PC-9 (cell line): ENCODE measurements around the gene AOPEP.

ENCODE experiments used
- EZH2 ChIP-seq: fragments of 200-600 bp; sonication (generic); IDR thresholded peaks from 2 replicates; pipeline ENCODE4 v1.8.0; 2017; ENCODE audit warnings: antibody characterized with exemption, low read depth
- TF ChIP-seq, protein P1 (sequence below): fragments of 200-600 bp; sonication (generic); conservative IDR thresholded peaks from 2 replicates; pipeline ENCODE4 v1.6.1; 2017; ENCODE audit warnings: mixed run types, antibody characterized with exemption, mild to moderate bottlenecking, moderate library complexity

DNA sequence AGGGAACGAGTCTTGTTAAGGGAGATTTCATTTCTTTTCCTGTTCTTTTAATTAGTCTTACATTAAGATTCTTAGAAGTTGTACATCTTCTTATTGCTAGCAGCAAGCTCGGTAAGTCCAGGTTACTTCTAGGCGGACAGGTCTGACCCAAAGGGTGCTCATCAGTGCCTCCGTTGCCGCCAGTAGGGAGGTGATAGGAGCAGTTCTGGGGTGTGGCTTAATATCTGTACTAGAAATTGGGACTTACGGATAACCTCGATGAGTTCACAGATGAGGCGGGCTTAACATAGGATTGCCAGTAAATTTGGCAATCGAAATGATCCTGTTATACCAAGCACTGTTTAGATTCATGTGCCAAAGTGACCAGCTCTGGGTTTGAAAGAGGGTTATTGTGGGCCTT is 312.2 kb downstream of the AOPEP start:
- TF ChIP-seq, protein P1, sequence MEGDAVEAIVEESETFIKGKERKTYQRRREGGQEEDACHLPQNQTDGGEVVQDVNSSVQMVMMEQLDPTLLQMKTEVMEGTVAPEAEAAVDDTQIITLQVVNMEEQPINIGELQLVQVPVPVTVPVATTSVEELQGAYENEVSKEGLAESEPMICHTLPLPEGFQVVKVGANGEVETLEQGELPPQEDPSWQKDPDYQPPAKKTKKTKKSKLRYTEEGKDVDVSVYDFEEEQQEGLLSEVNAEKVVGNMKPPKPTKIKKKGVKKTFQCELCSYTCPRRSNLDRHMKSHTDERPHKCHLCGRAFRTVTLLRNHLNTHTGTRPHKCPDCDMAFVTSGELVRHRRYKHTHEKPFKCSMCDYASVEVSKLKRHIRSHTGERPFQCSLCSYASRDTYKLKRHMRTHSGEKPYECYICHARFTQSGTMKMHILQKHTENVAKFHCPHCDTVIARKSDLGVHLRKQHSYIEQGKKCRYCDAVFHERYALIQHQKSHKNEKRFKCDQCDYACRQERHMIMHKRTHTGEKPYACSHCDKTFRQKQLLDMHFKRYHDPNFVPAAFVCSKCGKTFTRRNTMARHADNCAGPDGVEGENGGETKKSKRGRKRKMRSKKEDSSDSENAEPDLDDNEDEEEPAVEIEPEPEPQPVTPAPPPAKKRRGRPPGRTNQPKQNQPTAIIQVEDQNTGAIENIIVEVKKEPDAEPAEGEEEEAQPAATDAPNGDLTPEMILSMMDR: no peak
- TF ChIP-seq EZH2: no peak
